Measurements from ENCODE around the gene NCOA7.

DNA sequence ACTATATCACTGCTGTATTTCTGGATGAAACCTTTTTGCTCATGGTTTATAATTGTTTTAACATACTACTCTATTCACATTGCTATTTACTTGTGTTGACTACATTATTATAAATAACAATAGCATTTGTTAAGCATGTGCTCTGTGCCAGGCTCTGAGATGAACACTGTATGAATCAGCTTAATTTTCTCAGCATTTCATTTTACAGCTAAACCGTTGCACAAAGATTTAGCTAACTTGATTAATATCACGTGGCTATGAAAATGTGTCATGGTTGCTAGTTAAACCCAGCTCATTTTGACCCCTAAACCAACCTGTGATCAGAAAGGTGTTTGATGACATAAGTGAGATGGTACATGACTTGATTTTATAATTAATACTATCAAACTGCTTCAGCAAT lies 77.5 kb downstream of the NCOA7 start:
- TF ChIP-seq, protein P1, sequence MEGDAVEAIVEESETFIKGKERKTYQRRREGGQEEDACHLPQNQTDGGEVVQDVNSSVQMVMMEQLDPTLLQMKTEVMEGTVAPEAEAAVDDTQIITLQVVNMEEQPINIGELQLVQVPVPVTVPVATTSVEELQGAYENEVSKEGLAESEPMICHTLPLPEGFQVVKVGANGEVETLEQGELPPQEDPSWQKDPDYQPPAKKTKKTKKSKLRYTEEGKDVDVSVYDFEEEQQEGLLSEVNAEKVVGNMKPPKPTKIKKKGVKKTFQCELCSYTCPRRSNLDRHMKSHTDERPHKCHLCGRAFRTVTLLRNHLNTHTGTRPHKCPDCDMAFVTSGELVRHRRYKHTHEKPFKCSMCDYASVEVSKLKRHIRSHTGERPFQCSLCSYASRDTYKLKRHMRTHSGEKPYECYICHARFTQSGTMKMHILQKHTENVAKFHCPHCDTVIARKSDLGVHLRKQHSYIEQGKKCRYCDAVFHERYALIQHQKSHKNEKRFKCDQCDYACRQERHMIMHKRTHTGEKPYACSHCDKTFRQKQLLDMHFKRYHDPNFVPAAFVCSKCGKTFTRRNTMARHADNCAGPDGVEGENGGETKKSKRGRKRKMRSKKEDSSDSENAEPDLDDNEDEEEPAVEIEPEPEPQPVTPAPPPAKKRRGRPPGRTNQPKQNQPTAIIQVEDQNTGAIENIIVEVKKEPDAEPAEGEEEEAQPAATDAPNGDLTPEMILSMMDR (IDR thresholded peaks at IDR 0.05) = no peak
- no peak for TF ChIP-seq POLR2A (IDR thresholded peaks at IDR 0.05)
